Neural cell (in vitro differentiated cells): ENCODE measurements around the gene CXorf38. TPM values are rescaled to one million over a fixed set of nuclear protein-coding genes. Genes with fewer than 3 reads are reported as not detected.

ENCODE experiments used
- H2AFZ ChIP-seq: fragments of 200-600, 300-800 bp; sonication (generic), shearing (Covaris generic); 2 replicates; pipeline ENCODE4 v1.6.0; 2014; ENCODE audit warnings: low read depth, mild to moderate bottlenecking, antibody characterized with exemption, low read length, moderate library complexity
- H3F3A ChIP-seq: fragments of 200-600 bp; shearing (Covaris generic); 2 replicates; pipeline ENCODE4 v1.6.1; 2016; ENCODE audit warnings: mild to moderate bottlenecking, moderate library complexity, mixed read lengths, antibody characterized with exemption, low read length; ENCODE audit not compliant: insufficient read depth, poor library complexity, severe bottlenecking
- H3K27ac ChIP-seq: fragments of 200-600, 300-800 bp; sonication (generic), shearing (Covaris generic); 2 replicates; pipeline ENCODE4 v1.5.1; 2014; ENCODE audit warnings: mild to moderate bottlenecking, low read length, moderate library complexity
- H3K27me3 ChIP-seq: fragments of 300-800, 200-600 bp; sonication (generic), shearing (Covaris generic); 2 replicates; pipeline ENCODE4 v1.6.0; 2014; ENCODE audit warnings: mild to moderate bottlenecking, low read depth, low read length, moderate library complexity; ENCODE audit not compliant: insufficient read depth
- H3K36me3 ChIP-seq: fragments of 300-800, 200-600 bp; sonication (generic), shearing (Covaris generic); 2 replicates; pipeline ENCODE4 v1.5.1; 2014; ENCODE audit warnings: mild to moderate bottlenecking, antibody characterized with exemption, low read length, moderate library complexity; ENCODE audit not compliant: insufficient read depth
- H3K4me2 ChIP-seq: fragments of 300-800, 200-600 bp; sonication (generic), shearing (Covaris generic); 2 replicates; pipeline ENCODE4 v1.6.0; 2014; ENCODE audit warnings: mild to moderate bottlenecking, low read length
- H3K4me3 ChIP-seq: fragments of 300-800, 200-600 bp; sonication (generic), shearing (Covaris generic); 2 replicates; pipeline ENCODE4 v1.5.1; 2014; ENCODE audit warnings: mild to moderate bottlenecking, low read length, moderate library complexity
- H3K79me2 ChIP-seq: fragments of 200-600 bp; shearing (Covaris generic); replicated peaks from 2 replicates; pipeline ENCODE4 v1.6.0; 2014; ENCODE audit warnings: mild to moderate bottlenecking, low read length, moderate library complexity; ENCODE audit not compliant: insufficient read depth
- H3K9ac ChIP-seq: fragments of 300-800, 200-600 bp; sonication (generic), shearing (Covaris generic); 2 replicates; pipeline ENCODE4 v1.6.1; 2016; ENCODE audit warnings: mild to moderate bottlenecking, low read length, mixed read lengths
- H3K9me2 ChIP-seq: fragments of 200-600 bp; shearing (Covaris generic); 2 replicates; pipeline ENCODE4 v1.6.1; 2016; ENCODE audit warnings: mild to moderate bottlenecking, low read length, mixed read lengths; ENCODE audit not compliant: insufficient read depth
- H3K9me3 ChIP-seq: fragments of 200-600, 300-800 bp; sonication (generic), shearing (Covaris generic); 2 replicates; pipeline ENCODE4 v1.6.1; 2016; ENCODE audit warnings: mild to moderate bottlenecking, mixed run types, low read length, moderate library complexity, mixed read lengths
- H4K20me1 ChIP-seq: fragments of 200-600 bp; shearing (Covaris generic); 2 replicates; pipeline ENCODE4 v1.6.1; 2016; ENCODE audit warnings: mild to moderate bottlenecking, mixed run types; ENCODE audit not compliant: insufficient read depth
- EP300 ChIP-seq: fragments of 450-650 bp; conservative IDR thresholded peaks from 2 replicates; pipeline ENCODE4 v1.6.1; 2014; ENCODE audit warnings: antibody characterized with exemption, mild to moderate bottlenecking, moderate library complexity; ENCODE audit not compliant: poor library complexity, severe bottlenecking
- EZH2 ChIP-seq: fragments of 200-600, 300-800 bp; shearing (Covaris generic), sonication (generic); IDR thresholded peaks from 2 replicates; pipeline ENCODE4 v1.6.1; 2014; ENCODE audit warnings: antibody characterized with exemption, low read length, borderline replicate concordance, mild to moderate bottlenecking; ENCODE audit not compliant: insufficient read depth, poor library complexity, severe bottlenecking
- MXI1 ChIP-seq: fragments of 450-650 bp; conservative IDR thresholded peaks from 2 replicates; pipeline ENCODE4 v1.6.1; 2014; ENCODE audit warnings: antibody characterized with exemption, mild to moderate bottlenecking; ENCODE audit not compliant: poor library complexity, severe bottlenecking
- POLR2AphosphoS5 ChIP-seq: IDR thresholded peaks from 2 replicates; pipeline ENCODE4 v1.6.1; 2012
- RAD21 ChIP-seq: fragments of 450-650 bp; conservative IDR thresholded peaks from 2 replicates; pipeline ENCODE4 v1.6.1; 2014; ENCODE audit warnings: antibody characterized with exemption, mild to moderate bottlenecking, moderate library complexity
- SMC3 ChIP-seq: fragments of 450-650 bp; conservative IDR thresholded peaks from 2 replicates; pipeline ENCODE4 v1.6.1; 2014; ENCODE audit warnings: antibody characterized with exemption, mild to moderate bottlenecking, moderate library complexity; ENCODE audit not compliant: poor library complexity
- TAF1 ChIP-seq: IDR thresholded peaks from 2 replicates; pipeline ENCODE4 v1.6.1; 2012; ENCODE audit warnings: low read depth
- polyA minus RNA-seq: library from RNA; depleted of rRNA, polyadenylated mRNA; stranded (reverse); fragments of >200 nt; gene quantifications from 2 replicates; pipeline ENCODE4 v1.2.3, GENCODE V29; 2014
- polyA plus RNA-seq: library from polyadenylated mRNA; depleted of rRNA; stranded (reverse); fragments of >200 nt; gene quantifications from 2 replicates; pipeline ENCODE4 v1.2.3, GENCODE V29; 2014
- TF ChIP-seq, protein P1 (sequence below): IDR thresholded peaks from 2 replicates; pipeline ENCODE4 v1.6.1; 2012; ENCODE audit warnings: borderline replicate concordance
- TF ChIP-seq, protein P2 (sequence below): fragments of 450-650 bp; IDR thresholded peaks from 2 replicates; pipeline ENCODE4 v1.5.1; 2014; ENCODE audit warnings: antibody characterized with exemption, mild to moderate bottlenecking, moderate library complexity; ENCODE audit not compliant: poor library complexity, severe bottlenecking

Gene CXorf38, protein sequence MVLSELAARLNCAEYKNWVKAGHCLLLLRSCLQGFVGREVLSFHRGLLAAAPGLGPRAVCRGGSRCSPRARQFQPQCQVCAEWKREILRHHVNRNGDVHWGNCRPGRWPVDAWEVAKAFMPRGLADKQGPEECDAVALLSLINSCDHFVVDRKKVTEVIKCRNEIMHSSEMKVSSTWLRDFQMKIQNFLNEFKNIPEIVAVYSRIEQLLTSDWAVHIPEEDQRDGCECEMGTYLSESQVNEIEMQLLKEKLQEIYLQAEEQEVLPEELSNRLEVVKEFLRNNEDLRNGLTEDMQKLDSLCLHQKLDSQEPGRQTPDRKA
- polyA plus RNA-seq (8.9 and 10.3 TPM in 2 replicates), polyA minus RNA-seq (12.4 and 14.2 TPM in 2 replicates)

DNA sequence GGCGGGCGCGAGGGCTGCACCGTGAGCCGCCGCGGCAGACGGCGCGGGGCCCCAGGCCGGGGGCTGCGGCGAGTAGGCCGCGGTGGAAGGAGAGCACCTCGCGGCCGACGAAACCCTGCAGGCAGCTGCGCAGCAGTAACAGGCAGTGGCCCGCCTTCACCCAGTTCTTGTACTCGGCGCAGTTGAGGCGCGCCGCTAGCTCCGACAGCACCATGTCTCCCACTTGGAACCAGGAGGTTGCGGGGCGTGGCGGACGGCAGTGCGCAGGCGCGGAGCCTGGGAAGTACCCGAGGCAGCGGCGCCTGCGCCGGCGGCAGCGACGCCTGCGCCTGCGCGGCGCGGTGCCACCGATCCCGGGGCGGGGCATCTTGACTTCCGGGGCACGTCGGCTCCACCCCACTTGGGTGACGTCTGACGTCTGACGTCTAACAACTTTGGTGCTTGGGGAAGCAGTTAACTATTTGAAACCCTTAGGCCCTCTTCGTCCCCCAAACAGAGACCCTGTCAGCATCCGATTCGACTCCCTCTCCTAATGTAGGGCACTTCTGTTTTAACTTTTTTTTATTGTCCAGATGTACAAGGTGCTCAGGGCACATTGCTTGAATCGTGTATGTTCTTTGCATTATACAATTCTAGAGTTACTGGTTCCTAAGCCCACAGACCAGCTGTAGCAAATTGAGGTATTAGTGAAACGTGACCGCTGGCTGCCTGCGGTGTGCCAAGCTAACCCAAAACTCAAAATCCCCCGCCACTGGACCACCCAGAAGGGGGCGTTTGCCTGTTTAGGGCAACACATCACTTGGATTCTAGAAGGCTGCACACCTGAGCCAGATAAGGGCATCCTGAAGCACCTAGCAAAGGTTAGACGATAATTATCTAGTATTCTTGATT is at the start of gene CXorf38:
TSS of gene CXorf38 (minus strand) at position 255 of the 891 bp plus-strand sequence. CDS start at position 214, 41 bp downstream.
- H2AFZ ChIP-seq = peak within 1 kb of the TSS; percentile 31
- peak within 1 kb of the TSS; percentile 71 for H3K27ac ChIP-seq
- H3K9me2 ChIP-seq = no peaks in the 10 kb centered on the region
- no peaks in the 10 kb centered on the region for H3K36me3 ChIP-seq
- TF ChIP-seq EP300 (no peak), MXI1 (peak; percentile 78), POLR2AphosphoS5 (peak; percentile 83)
- TF ChIP-seq, protein P1, sequence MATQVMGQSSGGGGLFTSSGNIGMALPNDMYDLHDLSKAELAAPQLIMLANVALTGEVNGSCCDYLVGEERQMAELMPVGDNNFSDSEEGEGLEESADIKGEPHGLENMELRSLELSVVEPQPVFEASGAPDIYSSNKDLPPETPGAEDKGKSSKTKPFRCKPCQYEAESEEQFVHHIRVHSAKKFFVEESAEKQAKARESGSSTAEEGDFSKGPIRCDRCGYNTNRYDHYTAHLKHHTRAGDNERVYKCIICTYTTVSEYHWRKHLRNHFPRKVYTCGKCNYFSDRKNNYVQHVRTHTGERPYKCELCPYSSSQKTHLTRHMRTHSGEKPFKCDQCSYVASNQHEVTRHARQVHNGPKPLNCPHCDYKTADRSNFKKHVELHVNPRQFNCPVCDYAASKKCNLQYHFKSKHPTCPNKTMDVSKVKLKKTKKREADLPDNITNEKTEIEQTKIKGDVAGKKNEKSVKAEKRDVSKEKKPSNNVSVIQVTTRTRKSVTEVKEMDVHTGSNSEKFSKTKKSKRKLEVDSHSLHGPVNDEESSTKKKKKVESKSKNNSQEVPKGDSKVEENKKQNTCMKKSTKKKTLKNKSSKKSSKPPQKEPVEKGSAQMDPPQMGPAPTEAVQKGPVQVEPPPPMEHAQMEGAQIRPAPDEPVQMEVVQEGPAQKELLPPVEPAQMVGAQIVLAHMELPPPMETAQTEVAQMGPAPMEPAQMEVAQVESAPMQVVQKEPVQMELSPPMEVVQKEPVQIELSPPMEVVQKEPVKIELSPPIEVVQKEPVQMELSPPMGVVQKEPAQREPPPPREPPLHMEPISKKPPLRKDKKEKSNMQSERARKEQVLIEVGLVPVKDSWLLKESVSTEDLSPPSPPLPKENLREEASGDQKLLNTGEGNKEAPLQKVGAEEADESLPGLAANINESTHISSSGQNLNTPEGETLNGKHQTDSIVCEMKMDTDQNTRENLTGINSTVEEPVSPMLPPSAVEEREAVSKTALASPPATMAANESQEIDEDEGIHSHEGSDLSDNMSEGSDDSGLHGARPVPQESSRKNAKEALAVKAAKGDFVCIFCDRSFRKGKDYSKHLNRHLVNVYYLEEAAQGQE = peak; percentile 57
- peak within 1 kb of the TSS; percentile 30 for H3K4me2 ChIP-seq
- no peaks in the 10 kb centered on the region for H3F3A ChIP-seq
- H4K20me1 ChIP-seq = no peaks in the 10 kb centered on the region
- peak within 1 kb of the TSS; percentile 78 for H3K4me3 ChIP-seq
- no peaks in the 10 kb centered on the region for H3K9me3 ChIP-seq
- peak within 1 kb of the TSS; percentile 66 for H3K9ac ChIP-seq
- H3K79me2 ChIP-seq = peaks cover 3% of the 10 kb centered on the region
- H3K27me3 ChIP-seq = no peaks in the 10 kb centered on the region

DNA sequence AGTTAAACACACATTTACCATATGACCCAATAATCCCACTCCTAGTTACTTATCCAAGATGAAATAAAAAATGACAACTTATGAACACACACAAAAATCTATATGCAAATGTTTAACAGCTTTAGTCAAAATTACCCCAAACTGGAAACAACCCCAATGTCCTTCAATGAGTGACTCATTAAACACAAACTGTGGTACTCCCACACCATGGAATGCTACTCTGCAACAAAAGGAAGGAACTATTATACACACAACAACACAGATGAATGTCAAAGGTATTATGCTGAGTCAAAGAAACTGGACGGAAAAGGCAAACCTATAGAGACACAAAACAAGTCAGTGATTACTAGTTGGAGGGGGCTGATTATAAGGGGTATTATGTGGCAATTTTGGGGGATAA is 47.4 kb upstream of the CXorf38 start:
- Histone ChIP-seq H3K27me3 (no peaks in the 10 kb centered on the region), H3K9ac (no peak overlapping the region), H3K9me3 (no peaks in the 10 kb centered on the region), H3K9me2 (no peaks in the 10 kb centered on the region), H3K79me2 (no peaks in the 10 kb centered on the region), H4K20me1 (no peaks in the 10 kb centered on the region), H3K4me2 (no peak overlapping the region), H3K27ac (no peak overlapping the region), H3K36me3 (peaks cover 8% of the 10 kb centered on the region), H3K4me3 (no peak overlapping the region), H3F3A (no peaks in the 10 kb centered on the region), H2AFZ (no peak overlapping the region)
- TF ChIP-seq SMC3 (no peak), EZH2 (no peak), TAF1 (no peak), RAD21 (no peak), EP300 (no peak), POLR2AphosphoS5 (no peak), MXI1 (no peak)
- TF ChIP-seq, protein P1 = no peak
- TF ChIP-seq, protein P2, sequence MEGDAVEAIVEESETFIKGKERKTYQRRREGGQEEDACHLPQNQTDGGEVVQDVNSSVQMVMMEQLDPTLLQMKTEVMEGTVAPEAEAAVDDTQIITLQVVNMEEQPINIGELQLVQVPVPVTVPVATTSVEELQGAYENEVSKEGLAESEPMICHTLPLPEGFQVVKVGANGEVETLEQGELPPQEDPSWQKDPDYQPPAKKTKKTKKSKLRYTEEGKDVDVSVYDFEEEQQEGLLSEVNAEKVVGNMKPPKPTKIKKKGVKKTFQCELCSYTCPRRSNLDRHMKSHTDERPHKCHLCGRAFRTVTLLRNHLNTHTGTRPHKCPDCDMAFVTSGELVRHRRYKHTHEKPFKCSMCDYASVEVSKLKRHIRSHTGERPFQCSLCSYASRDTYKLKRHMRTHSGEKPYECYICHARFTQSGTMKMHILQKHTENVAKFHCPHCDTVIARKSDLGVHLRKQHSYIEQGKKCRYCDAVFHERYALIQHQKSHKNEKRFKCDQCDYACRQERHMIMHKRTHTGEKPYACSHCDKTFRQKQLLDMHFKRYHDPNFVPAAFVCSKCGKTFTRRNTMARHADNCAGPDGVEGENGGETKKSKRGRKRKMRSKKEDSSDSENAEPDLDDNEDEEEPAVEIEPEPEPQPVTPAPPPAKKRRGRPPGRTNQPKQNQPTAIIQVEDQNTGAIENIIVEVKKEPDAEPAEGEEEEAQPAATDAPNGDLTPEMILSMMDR = no peak
